GM18909 (cell line): ENCODE measurements around the gene SH3TC2.

Experiments used
- ATAC-seq: cut with Tn5 transposase; IDR thresholded peaks from one replicate; pipeline ENCODE4 v1.9.1; 2021; ENCODE audit warnings: mild to moderate bottlenecking; ENCODE audit not compliant: unreplicated experiment, poor library complexity

The SH3TC2 gene

DNA sequence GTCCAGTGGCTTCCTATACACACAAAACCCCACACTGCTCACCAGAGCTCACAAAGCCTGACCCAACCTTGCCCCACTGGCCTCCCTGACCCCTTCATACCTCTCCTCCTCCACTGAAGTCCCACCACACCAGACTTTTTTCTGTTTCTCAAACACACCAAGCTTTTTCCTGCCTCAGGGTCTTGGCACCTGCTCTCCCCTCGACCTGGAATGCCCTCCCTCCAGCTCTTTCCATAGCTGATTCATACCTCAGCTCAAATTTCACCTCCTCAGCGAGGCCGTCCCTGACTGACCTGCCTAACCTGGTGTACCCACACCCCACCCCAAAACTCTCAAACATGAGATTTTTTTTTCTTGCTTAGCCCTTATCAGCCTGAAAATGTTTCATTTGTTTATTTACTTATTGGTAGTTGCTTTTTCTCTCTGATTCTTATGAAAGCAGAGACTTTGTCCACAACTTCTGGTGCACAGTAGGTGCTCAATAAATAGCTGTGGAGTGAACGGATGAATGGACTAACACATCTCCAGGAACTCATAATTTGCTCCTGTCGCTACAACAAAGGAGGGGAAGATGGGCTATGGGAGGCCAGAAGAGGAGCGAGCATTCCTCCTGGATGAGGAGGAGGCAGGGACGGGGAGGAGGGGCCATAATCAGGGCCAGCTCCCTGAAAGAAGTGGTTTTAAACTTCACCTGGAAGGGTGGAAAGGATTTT, 84.3 kb downstream of the SH3TC2 start:
- ATAC-seq, result no peak

DNA sequence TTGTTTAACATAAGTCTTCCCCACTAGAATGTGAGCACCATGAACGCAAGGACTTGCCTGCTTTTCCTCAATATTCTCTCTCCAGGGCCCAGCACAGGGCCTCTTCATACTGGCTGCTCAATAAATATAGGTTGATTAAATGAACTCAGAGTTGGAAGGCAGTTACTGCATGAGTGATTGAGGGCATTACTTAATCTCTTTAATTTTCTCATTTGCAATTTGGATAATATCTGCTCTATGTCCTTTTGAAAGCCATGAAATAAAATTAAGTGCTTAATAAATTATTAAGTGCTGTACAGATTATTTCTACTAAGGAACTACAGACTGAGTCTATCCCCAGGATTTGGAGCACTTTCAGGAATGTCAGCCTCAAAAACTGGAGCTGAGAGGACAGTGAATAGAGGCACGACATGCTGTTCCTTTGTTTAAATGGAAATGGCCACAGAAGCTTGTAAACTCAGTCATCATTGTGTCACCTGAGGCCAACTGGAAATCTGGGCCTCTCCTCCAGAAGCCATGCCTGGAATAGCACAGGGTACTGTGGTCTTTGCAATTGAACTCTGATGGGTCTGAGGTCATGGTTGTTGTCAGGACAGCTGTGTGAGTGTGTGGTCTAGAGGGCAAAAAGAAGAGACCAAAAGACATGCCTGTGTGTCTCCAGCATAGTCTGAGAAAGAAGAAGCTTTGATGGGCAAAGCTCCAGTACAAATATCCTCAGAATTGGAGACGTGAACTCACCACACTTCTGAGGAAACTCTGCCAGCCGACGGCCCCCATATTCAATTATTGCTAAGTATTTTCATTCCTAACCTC, 86.1 kb downstream of the SH3TC2 start:
- ATAC-seq, result no peak

DNA sequence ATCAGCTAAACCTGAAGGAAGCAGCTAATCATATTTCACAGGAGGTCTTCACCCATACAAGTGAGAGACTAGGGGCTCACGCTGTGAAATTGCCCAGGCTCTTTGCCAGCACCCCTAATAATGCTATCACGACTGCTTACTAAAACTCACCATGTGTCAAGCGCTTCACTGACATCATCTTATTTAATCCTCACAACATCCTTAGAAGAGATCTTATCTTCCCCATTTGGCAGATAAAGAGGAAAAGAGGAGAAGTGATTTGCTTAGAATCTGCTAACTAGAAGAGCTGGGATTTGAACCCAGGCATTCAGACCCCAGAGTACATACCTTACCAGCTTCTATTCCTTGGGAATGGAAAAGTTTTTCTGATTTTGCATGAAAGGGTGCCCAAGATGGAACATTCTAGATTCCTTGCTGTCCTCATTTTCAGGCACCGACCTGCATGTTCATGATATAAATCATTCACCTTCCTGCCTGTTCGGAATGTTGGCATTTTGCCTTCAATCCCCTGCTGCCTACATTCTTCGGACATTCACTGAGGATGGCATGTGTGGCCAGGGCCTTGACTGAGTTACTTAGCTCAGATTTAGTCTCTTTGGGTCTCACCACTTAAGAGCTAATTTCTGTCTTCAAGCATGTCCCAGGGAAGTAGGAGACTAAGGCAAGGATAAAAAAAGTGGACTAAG, 88.1 kb downstream of the SH3TC2 start:
- ATAC-seq, result no peak

- no peak for ATAC-seq
Measured at GRCh38 chr5:148973455-148973854, 89.4 kb downstream of the SH3TC2 start.

- no peak for ATAC-seq
Measured at GRCh38 chr5:148972974-148973374, 89.9 kb downstream of the SH3TC2 start.

GRCh38 chr5:148972396-148972795, 90.5 kb downstream of the SH3TC2 start:
- ATAC-seq, result no peak

DNA sequence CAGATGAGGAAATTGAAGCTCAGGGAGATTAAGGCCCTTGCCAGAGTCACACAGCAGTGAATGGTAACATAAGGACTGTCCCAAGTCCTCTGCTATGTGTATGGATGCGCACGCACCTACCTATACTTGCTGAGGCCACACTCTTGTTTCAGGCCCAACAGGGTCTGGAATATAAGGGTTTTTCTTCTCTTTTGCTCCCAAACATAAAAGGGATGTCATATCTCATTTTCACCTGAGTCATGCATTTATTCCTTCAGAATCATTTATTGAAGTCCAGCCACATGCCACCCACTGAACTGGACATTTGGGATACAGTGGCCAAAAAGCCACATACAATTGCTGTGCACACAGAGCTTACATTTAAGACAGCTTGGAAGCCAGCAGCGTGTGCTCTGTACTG, 92.0 kb downstream of the SH3TC2 start:
- ATAC-seq, result no peak

DNA sequence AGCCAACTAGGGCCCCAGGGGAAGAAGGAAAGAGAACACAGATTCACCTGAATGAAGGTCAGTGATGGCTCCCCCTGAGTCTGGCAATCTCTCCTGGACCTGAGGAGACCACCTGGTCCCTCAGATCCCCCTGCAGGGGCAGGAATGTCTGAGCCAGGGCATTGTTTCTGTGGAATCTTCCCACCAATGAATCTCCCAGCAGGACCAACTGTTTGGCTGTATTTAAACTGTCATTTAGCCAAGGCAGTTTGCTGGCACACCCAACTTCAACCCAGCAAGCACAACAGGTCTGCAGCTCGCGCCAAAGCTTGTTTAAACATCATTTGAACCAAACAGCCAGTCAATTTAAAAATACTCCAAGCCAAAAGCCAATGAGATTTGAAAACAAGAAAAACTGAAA, 92.6 kb downstream of the SH3TC2 start:
- ATAC-seq, result no peak

GRCh38 chr5:148969291-148969690, 93.6 kb downstream of the SH3TC2 start:
- ATAC-seq, result no peak

DNA sequence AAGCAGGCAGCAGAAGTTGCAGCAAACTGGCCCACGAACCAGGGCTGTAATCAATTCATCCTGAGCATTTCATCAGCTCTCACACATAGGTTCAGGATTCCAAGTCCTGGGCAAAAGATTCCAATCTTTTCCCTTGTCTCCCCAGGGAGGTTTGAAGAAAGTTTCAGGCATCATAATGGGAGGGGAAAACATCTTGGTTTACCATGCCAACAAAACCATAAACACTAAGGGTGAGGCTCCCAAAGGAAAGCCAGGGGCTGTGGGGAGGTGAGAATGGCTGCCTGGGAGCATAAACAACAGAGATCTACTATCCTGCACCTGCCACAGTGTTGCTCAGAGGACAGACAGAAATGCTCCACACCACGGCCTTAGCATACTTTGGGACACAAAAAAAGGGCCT, 94.6 kb downstream of the SH3TC2 start:
- ATAC-seq, result no peak

DNA sequence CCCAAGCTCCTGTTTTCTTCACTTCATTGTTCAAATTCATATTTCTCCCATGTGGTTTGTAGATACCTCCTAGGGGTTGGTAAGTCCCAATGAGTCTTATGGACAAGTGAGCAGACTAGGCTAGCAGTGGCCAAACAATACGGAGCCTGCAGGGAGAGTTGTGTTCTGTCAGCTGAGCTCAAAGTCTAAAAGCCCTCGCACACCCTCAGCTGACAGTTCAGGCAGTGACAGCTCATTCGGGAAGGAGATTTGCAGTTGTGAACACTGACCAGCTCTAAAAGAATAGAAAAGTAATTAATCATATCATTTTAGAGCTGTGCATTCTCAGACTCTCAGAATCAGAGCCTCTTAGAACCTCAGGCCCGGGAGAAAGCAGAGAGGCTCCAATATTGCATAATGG, 95.1 kb downstream of the SH3TC2 start:
- ATAC-seq, result no peak

GRCh38 chr5:148966938-148967337, 95.9 kb downstream of the SH3TC2 start:
- no peak for ATAC-seq

DNA sequence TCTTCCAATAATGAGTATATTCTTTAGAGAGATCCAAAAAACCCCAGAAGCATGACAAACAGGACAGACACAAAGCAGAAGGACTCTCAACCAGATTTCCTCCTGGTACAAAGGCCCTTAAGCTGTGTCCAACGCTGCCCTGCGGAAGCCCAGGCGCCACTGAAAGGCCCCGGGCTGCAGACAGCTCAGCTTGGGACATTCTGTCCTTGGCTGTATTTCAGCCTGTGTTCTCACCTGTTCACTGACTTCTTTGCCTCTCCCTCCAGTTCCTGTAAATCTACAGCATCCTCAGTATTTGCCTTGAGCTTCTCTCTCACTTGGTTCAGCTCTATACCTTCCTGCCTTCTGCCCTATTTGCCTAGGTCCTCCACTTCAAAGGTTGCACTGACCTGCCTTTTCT, 96.5 kb downstream of the SH3TC2 start:
- no peak for ATAC-seq

DNA sequence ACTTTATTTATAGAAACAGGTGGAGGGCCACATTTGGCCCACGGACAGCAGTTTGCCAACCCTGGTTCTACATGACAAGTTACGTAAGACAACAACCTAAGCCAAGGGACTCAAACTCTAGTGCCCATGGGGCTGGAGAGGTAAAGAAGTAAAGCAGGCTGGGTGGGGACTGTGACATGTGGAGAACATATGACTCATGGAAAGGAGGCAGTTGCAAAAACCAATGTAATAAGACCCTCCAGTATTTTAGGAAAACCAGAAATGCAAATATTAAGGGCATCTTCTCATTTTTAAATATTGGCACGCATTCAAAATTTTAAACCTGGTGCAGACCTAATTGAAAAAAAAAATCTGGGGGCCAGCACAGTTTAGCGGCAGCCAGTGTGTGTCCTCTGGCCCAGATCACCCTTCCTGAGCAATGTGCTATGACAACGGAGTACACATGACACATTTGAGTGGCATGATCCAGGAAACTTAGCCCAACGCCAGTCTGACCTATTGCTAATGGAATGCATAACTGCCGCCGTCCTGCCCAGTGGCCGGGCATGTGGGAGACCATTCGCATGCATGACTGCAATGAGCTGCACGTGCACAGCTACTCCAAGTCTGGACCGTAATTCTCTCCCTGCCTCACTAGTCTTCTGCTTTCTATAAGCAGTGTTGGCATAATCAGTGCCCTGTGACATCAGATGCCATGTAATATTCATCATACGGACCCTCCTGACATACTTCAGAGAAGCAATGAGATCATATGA, 97.2 kb downstream of the SH3TC2 start:
- ATAC-seq, result no peak

- peak; percentile 61 for ATAC-seq
Measured at GRCh38 chr5:148963664-148964063, 99.2 kb downstream of the SH3TC2 start.

- no peak for ATAC-seq
Measured at GRCh38 chr5:148962761-148963324, 100.0 kb downstream of the SH3TC2 start.

- no peak for ATAC-seq
Measured at GRCh38 chr5:148962200-148962550, 100.7 kb downstream of the SH3TC2 start.

DNA sequence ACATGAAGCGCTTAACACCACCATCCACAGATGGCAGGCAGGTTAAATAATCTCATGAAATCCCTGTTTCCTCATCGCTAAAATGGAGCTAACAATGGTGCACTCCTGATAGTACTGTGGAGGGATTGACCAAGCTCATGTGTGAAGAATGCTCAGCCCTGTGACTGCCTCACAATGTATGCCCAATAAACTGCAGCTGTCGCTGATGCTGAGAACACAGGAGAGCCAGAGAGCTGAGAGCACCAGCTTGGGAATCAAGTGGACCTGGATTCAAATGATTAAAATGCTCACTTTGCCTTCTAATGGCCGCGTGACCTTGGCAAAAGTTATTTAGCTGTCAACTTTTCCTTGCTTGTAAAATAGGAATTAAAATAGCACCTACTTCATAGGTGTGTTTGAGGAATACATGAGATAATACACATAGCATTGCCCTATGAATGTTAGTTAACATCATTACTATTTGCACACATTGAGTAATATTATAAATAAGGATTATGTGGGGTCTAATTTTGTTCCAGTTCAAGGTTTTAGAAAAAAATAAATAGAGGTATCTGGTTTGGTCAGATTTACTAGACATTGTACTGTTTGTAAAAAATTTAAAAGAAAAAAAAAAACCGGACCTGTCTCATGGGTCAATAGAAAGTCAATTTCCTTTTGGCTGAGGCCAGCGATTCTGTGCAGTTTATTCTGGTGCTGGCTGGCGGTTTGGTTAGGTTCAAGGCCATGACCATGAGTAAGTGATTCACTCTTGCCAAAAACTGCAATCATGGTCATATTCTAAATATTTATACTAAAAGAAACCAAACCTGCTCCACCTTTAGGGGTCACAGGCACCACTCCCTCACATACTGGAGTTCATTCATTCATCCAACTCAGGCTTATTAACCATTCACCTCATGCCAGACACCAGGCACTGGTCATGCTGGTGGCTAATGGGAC, 101.3 kb downstream of the SH3TC2 start:
- no peak for ATAC-seq

GRCh38 chr5:148960070-148960769, 102.6 kb downstream of the SH3TC2 start:
- no peak for ATAC-seq
